Measurements from ENCODE around the gene HAPSTR1.

Gene HAPSTR1

GRCh38 chr16:9123401-9123800 lies 32.0 kb downstream of the HAPSTR1 start:
- no peak for DNase-seq (ENCODE audit: low read depth in 2 of 2)

DNA sequence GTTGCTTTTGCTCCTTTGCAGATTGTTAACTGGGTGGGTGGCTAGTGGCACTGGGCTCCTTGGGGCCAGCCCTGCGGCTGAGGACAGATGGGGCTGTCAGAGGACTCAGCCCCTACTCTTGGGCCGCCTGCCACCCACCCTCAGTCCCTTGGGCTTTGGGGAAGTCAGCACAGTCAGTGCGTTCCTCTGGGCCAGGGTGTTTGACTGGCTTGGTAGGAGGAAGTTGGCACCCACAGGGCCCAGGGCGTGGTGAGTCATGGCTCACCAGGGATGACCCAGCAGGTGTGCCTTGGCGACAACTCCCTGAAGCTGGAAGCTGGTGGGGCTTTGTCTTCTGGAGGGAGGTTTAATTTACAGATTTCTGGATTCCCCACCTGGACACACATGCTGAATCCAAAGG lies 32.4 kb downstream of the HAPSTR1 start:
- no peak for DNase-seq (ENCODE audit: low read depth in 2 of 2)

GRCh38 chr16:9124444-9124843 lies 33.0 kb downstream of the HAPSTR1 start:
- no peak for DNase-seq (ENCODE audit: low read depth in 2 of 2)

- DNase-seq (ENCODE audit: low read depth in 2 of 2), result no peak
Observed at GRCh38 chr16:9124908-9125584, 33.6 kb downstream of the HAPSTR1 start.

DNA sequence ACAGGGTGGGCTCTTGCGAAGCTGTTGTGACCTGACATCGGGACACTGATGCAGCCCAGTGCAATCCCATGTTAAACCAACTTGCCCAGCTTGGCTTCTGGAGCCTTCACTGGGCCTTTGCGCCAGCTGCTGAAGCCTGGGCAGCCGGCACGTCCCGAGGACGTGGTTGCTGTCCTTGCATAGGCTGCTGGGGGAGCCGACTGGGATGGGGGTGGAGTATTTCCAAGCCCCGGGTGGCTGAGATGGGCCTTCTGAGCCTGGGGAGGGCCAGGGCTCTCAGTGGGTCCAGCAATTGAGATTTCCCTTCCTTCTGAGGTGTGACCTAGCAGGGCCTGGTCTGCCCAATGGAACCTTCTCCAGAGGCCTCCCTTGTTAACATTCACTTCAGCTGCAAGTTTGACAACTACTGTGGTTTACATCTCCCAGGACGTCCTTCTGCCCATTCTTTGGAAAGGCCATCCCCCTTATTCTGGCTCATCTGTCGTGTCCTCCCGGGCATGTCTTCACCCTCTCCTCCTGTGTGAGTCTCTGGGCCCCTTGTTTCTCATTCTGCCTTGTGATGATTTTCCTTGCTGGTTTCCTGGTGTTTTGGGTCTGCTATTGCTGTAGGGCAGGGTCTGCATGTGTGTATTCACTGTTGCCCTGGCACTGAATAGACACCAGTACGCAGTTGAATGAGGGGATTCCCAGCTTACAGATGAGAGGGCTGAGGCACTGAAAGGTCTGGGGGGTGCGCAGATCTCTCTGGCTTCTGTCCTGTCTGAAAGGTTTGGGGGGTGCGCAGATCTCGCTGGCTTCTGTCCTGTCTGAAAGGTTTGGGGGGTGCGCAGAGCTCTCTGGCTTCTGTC lies 34.4 kb downstream of the HAPSTR1 start:
- no peak for DNase-seq (ENCODE audit: low read depth in 2 of 2)

- DNase-seq (ENCODE audit: low read depth in 2 of 2), result no peak
Observed at GRCh38 chr16:9126609-9127008, 35.2 kb downstream of the HAPSTR1 start.

DNA sequence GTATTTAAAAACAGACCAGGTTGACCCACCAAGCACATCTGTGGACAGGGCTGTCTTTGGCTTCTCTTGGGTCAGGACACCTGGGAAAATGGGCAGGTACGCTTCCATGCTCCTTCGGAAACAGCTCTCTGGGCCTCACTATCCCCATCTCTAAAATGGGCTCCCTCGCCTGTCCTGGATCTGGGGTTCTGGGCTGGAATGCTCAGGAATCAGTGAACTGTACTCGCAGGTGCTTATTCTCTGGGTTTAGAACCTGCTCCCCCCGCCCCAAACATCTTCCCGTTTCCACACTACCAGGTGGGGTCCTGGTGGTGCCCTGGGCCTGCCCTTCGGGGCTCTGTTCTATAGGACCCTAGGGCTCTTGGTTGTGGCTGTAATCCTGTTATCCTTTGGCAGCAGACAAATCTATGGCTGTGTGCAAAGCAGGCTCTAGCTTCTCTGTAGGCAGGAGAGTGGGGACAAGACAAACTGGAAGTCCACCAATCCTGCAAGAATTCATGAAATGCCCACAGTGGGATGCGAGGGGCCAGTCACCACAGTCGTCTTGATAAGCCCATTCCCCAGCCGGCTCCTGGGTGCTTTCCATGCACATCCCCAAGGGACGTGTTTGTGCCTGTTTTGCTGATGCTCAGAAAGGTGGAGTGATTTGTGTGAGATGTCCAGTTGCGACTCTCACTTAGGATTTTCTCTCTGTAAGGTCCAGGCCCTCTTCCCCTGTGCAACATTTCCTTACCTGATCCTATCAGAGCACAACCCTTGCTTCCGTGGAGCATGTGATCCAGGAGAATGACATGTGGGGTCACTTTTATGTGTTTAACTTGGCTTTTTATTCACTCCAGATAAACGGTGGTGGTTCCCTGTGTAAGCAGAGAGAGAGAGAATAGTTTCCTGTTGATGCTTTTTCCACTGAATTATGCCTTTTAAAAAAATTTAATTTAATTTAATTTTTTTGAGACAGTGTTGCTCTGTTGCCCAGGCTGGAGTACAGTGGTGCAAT lies 37.2 kb downstream of the HAPSTR1 start:
- no peak for DNase-seq (ENCODE audit: low read depth in 2 of 2)

- no peak for DNase-seq (ENCODE audit: low read depth in 2 of 2)
Observed at GRCh38 chr16:9134306-9134705, 42.9 kb downstream of the HAPSTR1 start.

GRCh38 chr16:9134739-9135138 lies 43.3 kb downstream of the HAPSTR1 start:
- peak in 1 of 2 donors; percentile 39 for DNase-seq (ENCODE audit: low read depth in 2 of 2)

DNA sequence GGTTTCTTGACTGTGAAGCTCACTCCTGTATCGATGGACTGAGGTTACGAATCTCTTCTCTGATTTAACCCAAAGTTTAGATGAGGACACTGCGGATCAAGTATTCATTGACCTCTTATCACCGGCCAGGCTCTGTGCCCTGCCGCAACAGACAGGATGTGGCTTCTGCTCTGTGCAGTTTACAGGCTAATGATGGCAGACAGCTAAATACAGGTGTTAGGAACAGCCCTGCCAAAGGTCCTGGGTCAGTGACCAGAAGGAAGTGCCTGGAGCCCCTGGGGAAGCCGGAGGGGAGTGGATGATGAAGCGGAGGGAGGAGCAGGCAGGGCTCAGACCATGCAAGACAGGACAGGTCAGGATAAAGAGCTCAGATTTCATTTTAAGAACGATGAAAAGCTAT lies 44.4 kb downstream of the HAPSTR1 start:
- DNase-seq (ENCODE audit: low read depth in 2 of 2), result no peak

GRCh38 chr16:9136596-9136995 lies 45.2 kb downstream of the HAPSTR1 start:
- no peak for DNase-seq (ENCODE audit: low read depth in 2 of 2)

DNA sequence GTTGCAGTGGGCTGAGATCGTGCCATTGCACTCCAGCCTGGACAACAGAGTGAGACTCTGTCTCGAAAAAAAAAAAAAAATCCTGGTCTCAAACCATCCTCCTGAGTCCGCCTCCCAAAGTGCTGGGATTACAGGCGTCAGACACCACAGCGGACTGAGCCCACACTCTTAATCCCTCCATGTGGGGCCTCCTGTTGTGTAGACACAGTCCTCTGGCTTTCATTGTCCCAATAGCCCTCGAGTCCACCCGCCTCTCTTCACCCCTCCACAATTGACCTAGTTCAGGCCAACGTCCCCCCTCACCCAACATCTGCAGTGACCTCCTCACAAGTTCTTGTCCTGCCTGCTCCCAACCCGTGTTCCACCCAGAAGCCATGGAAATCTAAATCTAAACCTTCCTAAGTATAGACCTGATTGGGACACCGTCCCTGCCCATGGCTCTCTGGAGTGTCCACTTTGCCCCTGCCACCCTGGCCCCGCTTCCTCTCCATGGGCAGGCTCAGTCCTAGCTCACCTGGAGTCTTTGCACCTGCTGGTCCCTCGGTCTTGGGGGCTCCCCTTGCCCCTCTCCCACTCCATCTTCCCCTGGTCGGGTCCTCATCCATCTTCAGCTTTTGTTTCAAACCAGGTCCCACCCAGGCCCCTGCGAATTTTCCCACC lies 46.7 kb downstream of the HAPSTR1 start:
- DNase-seq (ENCODE audit: low read depth in 2 of 2), result no peak

- DNase-seq (ENCODE audit: low read depth in 2 of 2), result peak; percentile 39
Observed at GRCh38 chr16:9138731-9139501, 47.5 kb downstream of the HAPSTR1 start.

DNA sequence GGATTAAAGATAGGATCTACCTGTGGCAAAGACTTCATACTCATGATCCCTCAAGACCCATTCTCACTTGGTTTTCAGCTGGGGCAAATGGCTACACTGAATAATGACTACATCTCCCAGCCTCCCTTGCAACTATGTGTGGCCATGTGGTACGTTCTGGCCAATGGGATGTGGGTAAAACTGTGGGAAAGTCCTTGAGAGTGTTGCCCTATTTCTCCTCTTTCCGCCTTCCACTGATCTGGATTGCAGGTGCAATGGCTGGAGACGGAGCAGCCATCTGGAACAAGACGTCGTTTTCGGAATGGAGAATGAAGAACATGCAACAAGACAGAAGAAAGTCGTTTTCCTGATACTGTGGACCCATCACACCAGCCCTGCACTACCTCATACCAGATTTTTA lies 48.5 kb downstream of the HAPSTR1 start:
- no peak for DNase-seq (ENCODE audit: low read depth in 2 of 2)
